Stimulated activated CD4-positive, alpha-beta T cell treated with anti-CD3 and anti-CD28 coated beads, Interleukin-4, amount 100 ng/mL, for 24 hours (primary cell): Measurements from ENCODE around the gene VASN.

Experiments
- DNase-seq: peaks from one replicate; pipeline ENCODE4 v3.0.0-alpha.2; 2020

Gene VASN

GRCh38 chr16:4373356-4373908 lies 1.8 kb downstream of the VASN start:
- DNase-seq, result no peak

- DNase-seq, result no peak
Measured at GRCh38 chr16:4373909-4374742, 2.5 kb downstream of the VASN start.

GRCh38 chr16:4375717-4376116 lies 4.1 kb downstream of the VASN start:
- DNase-seq, result no peak

- DNase-seq, result no peak
Measured at GRCh38 chr16:4376126-4376892, 4.7 kb downstream of the VASN start.

GRCh38 chr16:4376893-4377572 lies 5.4 kb downstream of the VASN start:
- DNase-seq, result no peak

GRCh38 chr16:4377573-4378154 lies 6.0 kb downstream of the VASN start:
- DNase-seq, result no peak

- no peak for DNase-seq
Measured at GRCh38 chr16:4378161-4378666, 6.6 kb downstream of the VASN start.

- no peak for DNase-seq
Measured at GRCh38 chr16:4378999-4379690, 7.5 kb downstream of the VASN start.

GRCh38 chr16:4380119-4381063 lies 8.7 kb downstream of the VASN start:
- no peak for DNase-seq

GRCh38 chr16:4381072-4381934 lies 9.7 kb downstream of the VASN start:
- DNase-seq, result no peak

GRCh38 chr16:4381935-4382794 lies 10.5 kb downstream of the VASN start:
- no peak for DNase-seq

GRCh38 chr16:4382795-4383357 lies 11.2 kb downstream of the VASN start:
- DNase-seq, result no peak

- DNase-seq, result no peak
Measured at GRCh38 chr16:4383591-4384444, 12.2 kb downstream of the VASN start.

- no peak for DNase-seq
Measured at GRCh38 chr16:4384509-4384942, 12.9 kb downstream of the VASN start.

GRCh38 chr16:4385066-4385788 lies 13.6 kb downstream of the VASN start:
- no peak for DNase-seq

- DNase-seq, result no peak
Measured at GRCh38 chr16:4385789-4386450, 14.3 kb downstream of the VASN start.
